Left renal cortex interstitium (tissue), 4 donors: ENCODE results near the gene ASB2. TPM values are rescaled to one million over a fixed set of nuclear protein-coding genes. Genes with fewer than 3 reads are reported as not detected.

Experiments
- DNase-seq, 4 donors: peaks; one replicate each; pipeline ENCODE4 v3.0.0-alpha.2; 2013; ENCODE audit warnings: low read depth in 4 of 4, low spot score in 2 of 4, missing footprints in 1 of 4
- polyA plus RNA-seq, 4 donors: library from polyadenylated mRNA; unstranded; fragments of 120-200 nt; gene quantifications; one replicate each; pipeline ENCODE4 v1.2.1, GENCODE V29; 2013; ENCODE audit not compliant: insufficient read length in 4 of 4

Gene ASB2
- under 1 TPM; 0.30 to 0.59 (median 0.42) TPM for polyA plus RNA-seq

GRCh38 chr14:93976477-93977057 lies at the start of gene ASB2:
Gene ASB2 (minus strand): TSS chr14:93976570. CDS start chr14:93964539, 12,031 bp downstream.
- DNase-seq: no peak

GRCh38 chr14:94025720-94026119 lies 49.4 kb upstream of the ASB2 start:
- no peak for DNase-seq

- DNase-seq: no peak
Measured at GRCh38 chr14:94024549-94024948, 48.2 kb upstream of the ASB2 start.

- no peak for DNase-seq
Measured at GRCh38 chr14:94022532-94023411, 46.4 kb upstream of the ASB2 start.

GRCh38 chr14:94021416-94022157 lies 45.2 kb upstream of the ASB2 start:
- DNase-seq: no peak

GRCh38 chr14:94021001-94021400 lies 44.6 kb upstream of the ASB2 start:
- no peak for DNase-seq

DNA sequence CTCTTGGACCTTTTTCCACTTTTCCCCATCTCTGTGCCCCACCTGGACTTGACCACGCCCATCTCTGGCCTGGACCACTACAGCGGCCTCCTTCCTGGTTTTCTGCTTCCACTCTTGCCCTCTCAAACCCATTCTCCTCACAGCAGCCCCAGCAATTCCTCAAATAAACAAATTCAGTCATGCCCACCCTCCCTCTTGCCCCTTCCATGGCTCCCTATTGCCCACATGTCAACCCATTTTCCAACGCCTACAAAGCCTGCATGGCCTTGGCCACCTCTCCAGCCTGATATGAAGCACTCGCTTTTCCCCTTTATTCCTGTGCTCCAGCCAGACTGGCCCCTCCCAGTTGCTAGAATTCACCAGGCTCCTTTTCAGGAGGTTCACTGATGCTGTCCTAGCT lies 43.9 kb upstream of the ASB2 start:
- DNase-seq: no peak

DNA sequence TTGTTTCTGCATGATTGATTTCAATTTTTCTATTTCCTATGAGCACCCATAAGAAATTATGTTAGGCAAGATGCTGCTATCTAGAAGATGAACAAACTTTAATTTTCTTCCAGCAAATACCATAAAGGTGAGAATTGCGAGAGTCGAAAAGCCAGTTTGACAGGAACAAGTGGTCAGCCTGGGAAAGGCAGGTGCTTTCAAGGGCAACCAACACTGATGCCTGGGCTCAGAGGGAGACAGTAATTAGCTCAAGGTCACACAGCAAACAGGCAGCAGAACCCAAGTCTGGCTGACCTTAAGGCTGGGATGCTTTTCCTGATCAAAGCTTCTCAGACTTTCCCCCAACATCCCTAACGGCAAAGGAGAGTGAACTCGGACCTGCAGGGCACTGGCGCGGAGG lies 43.0 kb upstream of the ASB2 start:
- no peak for DNase-seq

GRCh38 chr14:94018308-94018707 lies 41.9 kb upstream of the ASB2 start:
- DNase-seq: no peak

GRCh38 chr14:94016446-94016976 lies 40.1 kb upstream of the ASB2 start:
- DNase-seq: no peak

GRCh38 chr14:94015223-94015622 lies 38.9 kb upstream of the ASB2 start:
- no peak for DNase-seq

- DNase-seq: no peak
Measured at GRCh38 chr14:94014382-94014781, 38.0 kb upstream of the ASB2 start.

DNA sequence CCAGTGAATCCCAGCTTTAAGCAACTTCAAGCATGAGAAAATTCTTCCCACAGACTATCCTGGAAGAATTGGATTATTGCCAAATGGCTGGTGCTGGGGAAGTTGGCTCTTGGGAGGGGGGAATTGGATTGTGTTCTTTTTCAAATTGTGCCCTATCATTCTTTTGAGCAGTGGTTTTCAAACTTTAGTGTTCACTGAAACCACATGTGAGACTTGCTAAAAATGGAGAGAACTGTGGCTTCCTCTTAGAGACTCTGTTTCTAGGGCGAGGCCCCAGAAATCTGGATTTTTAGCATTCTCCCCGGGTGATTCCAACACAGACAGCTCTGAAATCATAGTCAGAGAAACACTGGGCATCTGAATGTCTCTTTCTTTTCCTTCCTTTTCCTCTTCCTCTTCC lies 35.4 kb upstream of the ASB2 start:
- no peak for DNase-seq

GRCh38 chr14:94010625-94011024 lies 34.3 kb upstream of the ASB2 start:
- DNase-seq: no peak

DNA sequence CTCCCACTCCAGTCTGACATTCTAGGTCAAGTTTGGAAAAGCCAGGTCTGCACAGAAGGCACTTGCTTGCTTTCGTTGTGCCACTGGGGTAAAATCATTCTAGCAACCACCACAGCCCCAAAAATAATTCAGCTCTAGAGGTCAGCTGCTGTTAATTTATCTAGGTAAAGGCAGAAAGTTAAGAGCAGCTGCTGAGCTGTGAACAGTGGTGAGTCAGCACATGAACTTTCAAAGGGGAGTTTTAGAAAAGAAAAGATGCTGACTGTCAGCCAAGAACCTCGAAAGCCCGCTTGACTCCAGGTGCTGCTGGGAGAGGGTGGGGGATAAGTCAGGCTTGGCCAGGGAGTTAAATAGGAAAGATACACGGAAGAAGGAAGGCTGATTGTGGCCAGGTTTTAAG lies 33.4 kb upstream of the ASB2 start:
- DNase-seq: no peak

DNA sequence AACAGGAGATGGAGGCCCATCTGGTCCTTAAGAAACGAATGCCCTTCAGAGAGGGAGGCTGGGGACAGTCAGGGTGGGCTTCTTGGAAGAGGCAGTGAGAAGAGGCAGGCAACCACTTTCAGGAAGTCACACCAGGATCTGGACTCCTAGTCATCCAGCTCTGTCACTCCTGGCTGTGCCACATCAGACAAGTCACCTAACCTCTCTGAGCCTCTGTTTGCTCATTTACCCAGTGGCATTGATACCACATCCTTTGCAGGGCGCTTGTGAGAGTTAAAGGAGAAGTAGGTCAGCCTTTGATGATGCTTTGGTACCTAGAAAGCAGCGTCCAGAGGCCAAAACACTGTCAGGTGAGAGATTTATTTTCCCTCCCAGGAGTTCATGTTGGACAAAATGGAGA lies 31.9 kb upstream of the ASB2 start:
- DNase-seq: no peak

DNA sequence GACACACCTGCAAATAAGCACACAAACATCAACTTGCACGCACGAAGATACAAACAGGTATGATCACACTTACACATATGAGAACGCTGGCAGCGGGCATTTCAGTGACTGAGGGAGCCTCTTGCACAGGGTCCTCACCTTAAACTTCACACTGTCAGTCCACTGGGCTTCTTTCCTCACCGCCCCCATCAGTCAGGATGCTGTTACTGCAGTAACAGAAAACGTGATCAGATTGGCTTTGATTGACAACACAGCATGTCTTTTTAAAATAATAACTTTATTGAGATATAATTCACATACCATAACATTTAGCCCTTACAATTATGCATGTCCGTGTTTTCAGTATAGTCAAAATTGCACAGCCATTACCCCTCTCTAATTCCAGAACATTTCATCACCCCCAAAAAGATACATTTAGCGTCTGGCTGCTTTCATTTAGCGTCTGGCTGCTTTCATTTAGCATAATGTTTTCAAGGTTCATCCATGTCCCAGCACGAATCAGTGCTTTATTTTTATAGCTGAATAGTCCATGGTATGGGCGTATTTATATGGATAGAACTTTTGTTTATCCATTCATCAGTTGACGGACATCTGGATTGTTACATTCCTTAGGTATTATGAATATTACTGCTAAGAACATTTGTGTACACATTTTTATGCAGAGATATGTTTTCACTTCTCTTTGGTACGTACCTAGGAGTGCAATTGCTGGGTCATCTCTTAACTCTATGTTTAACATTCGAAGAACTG lies 29.1 kb upstream of the ASB2 start:
- DNase-seq: no peak

- DNase-seq: no peak
Measured at GRCh38 chr14:94004015-94004414, 27.6 kb upstream of the ASB2 start.

DNA sequence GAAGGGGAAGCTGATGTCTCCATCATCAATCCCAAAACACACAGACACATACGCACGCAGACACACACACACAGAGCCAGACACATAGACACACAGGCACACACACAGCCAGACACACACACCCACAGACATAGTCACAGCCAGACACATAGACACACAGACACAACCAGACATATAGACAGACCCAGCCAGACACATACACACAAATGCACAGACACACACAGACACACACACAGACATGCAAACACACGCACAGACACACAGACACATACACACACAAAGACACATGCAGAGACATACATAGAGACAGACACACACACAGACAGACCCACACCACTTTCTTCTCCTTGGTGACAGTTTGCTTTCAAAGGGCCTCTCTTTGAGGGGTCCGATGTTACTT lies 27.0 kb upstream of the ASB2 start:
- no peak for DNase-seq
